Measurements from ENCODE around the gene MED12L. TPM values are rescaled to one million over a fixed set of nuclear protein-coding genes. Genes with fewer than 3 reads are reported as not detected.

The MED12L gene
- total and polyA plus RNA-seq, 9 of the 15 experiments (the other 6 are each of a cell fraction or from before 2014, with no cell fraction given), result not detected

- BruUV-seq (replicated peaks), result no TSS peak
- CTCF ChIA-PET (ENCODE audit: low intra/inter-chr PET ratio), result no interaction called here
- Histone ChIP-seq H3K4me1 (replicated peaks in 1 of 2; ENCODE audit: control insufficient read depth in 2 of 2, insufficient read depth in 2 of 2, low read length in 2 of 2) (no peaks in the 10 kb centered on the region; a peak in 1 of 5 replicates), H3K36me3 (ENCODE audit: control insufficient read depth, insufficient read depth, low read length) (no peaks in the 10 kb centered on the region), H3K9ac (ENCODE audit: insufficient read depth in 1 of 2, low read depth in 2 of 2, low read length in 2 of 2) (no peak overlapping the region), H3K4me2 (ENCODE audit: insufficient read depth, low read length) (no peak overlapping the region), H4K20me1 (replicated peaks; ENCODE audit: control insufficient read depth, insufficient read depth, low read length) (no peaks in the 10 kb centered on the region), H3K9me1 (ENCODE audit: control insufficient read depth, insufficient read depth, low read length) (no peaks in the 10 kb centered on the region), H3K4me3 (no peak overlapping the region), H3K79me2 (ENCODE audit: control insufficient read depth, insufficient read depth, low read length) (no peaks in the 10 kb centered on the region), H3K9me3 (replicated peaks; ENCODE audit: control insufficient read depth, insufficient read depth, low read depth, low read length) (no peaks in the 10 kb centered on the region), H2AFZ (ENCODE audit: low read depth, low read length) (no peak overlapping the region), H3K27me3 (ENCODE audit: control insufficient read depth in 2 of 2, insufficient read depth in 2 of 2, low read length in 2 of 2) (peaks cover 7 to 12% of the 10 kb centered on the region in 2 experiments; a peak in 2 of 5 replicates), H3K27ac (ENCODE audit: extremely low read depth, low read depth, low read length) (no peak overlapping the region)
- ATAC-seq, result no peak
- no peak for FAIRE-seq
- in situ Hi-C loops (cut with MboI), result loop anchor here (10.0 kb wide), 1 partner anchor 125 kb away; no protein-coding TSS in a partner anchor
- no peak for DNase-seq (ENCODE audit: extremely low read depth in 1 of 4, low spot score in 3 of 4)
- intact Hi-C loops (cut with micrococcal nuclease), result no loop called here
- POLR2A ChIA-PET, result no interaction called here
- 0% methylated on average over 3 of the region's 3 CpGs for WGBS (ENCODE audit: insufficient coverage, low coverage, missing lambda C conversion rate)
- TF ChIP-seq MED1 (CRISPR knock-in tag; IDR thresholded peaks at IDR 0.05; ENCODE audit: borderline replicate concordance) (no peak), LEF1 (IDR thresholded peaks at IDR 0.05) (no peak), MYC (IDR thresholded peaks at IDR 0.05; ENCODE audit: low read depth, low read length) (no peak), MYC (CRISPR knock-in tag; IDR thresholded peaks at IDR 0.05; ENCODE audit: borderline replicate concordance, low read depth) (no peak), TBL1XR1 (IDR thresholded peaks at IDR 0.05; ENCODE audit: low read length in 2 of 2) (no peak), SMARCA4 (IDR thresholded peaks at IDR 0.05) (no peak), KDM4B (IDR thresholded peaks at IDR 0.05; ENCODE audit: borderline replicate concordance in 2 of 2, low read depth in 1 of 2) (no peak), ZBTB7A (IDR thresholded peaks at IDR 0.05; ENCODE audit: borderline replicate concordance, control insufficient read depth, low read depth, low read length) (no peak), SRSF1 (IDR thresholded peaks at IDR 0.05; ENCODE audit: low read depth, low read length) (no peak), CREM (IDR thresholded peaks at IDR 0.05; ENCODE audit: low read depth) (no peak), ZNF76 (CRISPR knock-in tag; IDR thresholded peaks at IDR 0.05; ENCODE audit: borderline replicate concordance) (no peak), CHD2 (IDR thresholded peaks at IDR 0.05; ENCODE audit: low read depth, low read length) (no peak), RAD21 (CRISPR knock-in tag; conservative IDR thresholded peaks at IDR 0.05 in 1 of 2, IDR thresholded peaks at IDR 0.05 in 1 of 2) (no peak), ZNF232 (CRISPR knock-in tag; IDR thresholded peaks at IDR 0.05) (no peak), IRF2 (CRISPR knock-in tag; IDR thresholded peaks at IDR 0.05) (no peak), HMGXB4 (CRISPR knock-in tag; IDR thresholded peaks at IDR 0.05) (no peak), FOXO4 (CRISPR knock-in tag; IDR thresholded peaks at IDR 0.05) (no peak), GATAD2B (IDR thresholded peaks at IDR 0.05; ENCODE audit: borderline replicate concordance) (no peak)
- TF ChIP-seq, protein P1, sequence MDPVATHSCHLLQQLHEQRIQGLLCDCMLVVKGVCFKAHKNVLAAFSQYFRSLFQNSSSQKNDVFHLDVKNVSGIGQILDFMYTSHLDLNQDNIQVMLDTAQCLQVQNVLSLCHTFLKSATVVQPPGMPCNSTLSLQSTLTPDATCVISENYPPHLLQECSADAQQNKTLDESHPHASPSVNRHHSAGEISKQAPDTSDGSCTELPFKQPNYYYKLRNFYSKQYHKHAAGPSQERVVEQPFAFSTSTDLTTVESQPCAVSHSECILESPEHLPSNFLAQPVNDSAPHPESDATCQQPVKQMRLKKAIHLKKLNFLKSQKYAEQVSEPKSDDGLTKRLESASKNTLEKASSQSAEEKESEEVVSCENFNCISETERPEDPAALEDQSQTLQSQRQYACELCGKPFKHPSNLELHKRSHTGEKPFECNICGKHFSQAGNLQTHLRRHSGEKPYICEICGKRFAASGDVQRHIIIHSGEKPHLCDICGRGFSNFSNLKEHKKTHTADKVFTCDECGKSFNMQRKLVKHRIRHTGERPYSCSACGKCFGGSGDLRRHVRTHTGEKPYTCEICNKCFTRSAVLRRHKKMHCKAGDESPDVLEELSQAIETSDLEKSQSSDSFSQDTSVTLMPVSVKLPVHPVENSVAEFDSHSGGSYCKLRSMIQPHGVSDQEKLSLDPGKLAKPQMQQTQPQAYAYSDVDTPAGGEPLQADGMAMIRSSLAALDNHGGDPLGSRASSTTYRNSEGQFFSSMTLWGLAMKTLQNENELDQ (CRISPR knock-in tag; IDR thresholded peaks at IDR 0.05; ENCODE audit: borderline replicate concordance), result no peak
Observed at GRCh38 chr3:151289445-151289844, 204.0 kb downstream of the MED12L start.

Measured in K562 (cell line).